Measurements from ENCODE around the gene CLUH. TPM values are rescaled to one million over a fixed set of nuclear protein-coding genes. Genes with fewer than 3 reads are reported as not detected.

CLUH gene
- total RNA-seq, 1 experiment from 2014 or later = 52.5 TPM

Other genes with a start within 250 kb of the CLUH start
- 17.8 and 22.4 TPM in 2 replicates for gene METTL16, start 199.9 kb downstream of the CLUH start, total RNA-seq (2014; rRNA removed)
- 59.1 and 89.2 TPM in 2 replicates for gene PAFAH1B1, start 118.1 kb downstream of the CLUH start, total RNA-seq (2014; rRNA removed)
- not detected in 2 replicates for gene CCDC92B, start 37.9 kb upstream of the CLUH start, total RNA-seq (2014; rRNA removed)
- 0.57 and 0.77 TPM in 2 replicates for gene RAP1GAP2, start 84.7 kb upstream of the CLUH start, total RNA-seq (2014; rRNA removed)

All from LHCN-M2 (cell line).